ENCODE results near the gene FHIP1B. TPM values are rescaled to one million over a fixed set of nuclear protein-coding genes. Genes with fewer than 3 reads are reported as not detected.
"Not testable (repeated sequence)": the region's sequence is repeated elsewhere in the genome, so short reads cannot be mapped to it uniquely, and the experiment has no call there.

Gene FHIP1B
- total RNA-seq, 1 donor from 2014 or later, result 12.2 TPM

DNA sequence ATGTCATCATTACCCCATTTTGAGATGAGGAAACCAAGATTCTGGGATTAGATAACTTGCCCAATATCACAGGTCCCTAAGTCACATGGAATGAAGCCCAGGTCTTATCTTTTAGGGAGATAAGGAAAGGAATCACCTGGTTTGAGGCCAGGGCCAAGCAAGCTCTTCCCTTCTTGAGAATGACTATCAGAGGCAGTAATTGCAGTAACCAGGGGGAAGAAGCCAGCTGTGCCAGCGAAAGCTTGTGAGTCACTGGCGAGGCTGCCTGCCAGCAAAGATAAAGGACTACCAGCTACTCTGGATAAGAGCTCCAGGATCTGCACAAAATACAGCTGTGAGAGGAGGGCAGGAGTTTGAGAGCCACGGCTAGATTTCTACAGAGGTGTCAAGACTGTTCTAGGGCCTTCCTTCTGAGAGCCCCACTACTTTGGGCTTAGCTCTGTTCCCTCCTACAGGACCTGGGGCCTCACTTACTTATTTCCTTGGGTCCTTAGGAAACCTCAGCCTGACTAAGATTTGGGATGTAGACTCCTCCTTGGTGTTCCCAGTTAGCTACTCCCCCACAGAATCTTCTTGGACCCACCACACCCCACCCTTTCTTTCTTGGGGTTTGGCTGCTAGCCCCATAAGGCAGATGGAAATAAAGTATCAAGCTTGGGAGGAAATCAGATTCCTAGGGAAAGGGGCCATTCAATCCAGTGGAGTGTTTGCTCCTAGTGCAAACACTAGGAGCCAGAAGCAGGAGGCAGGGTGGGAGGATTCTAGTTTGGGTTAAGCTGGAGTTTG, 15.5 kb upstream of the FHIP1B start:
- H3K4me3 ChIP-seq, result no peak overlapping the region
- intact Hi-C loops (cut with micrococcal nuclease), result loop anchor here (10.0 kb wide), 2 partner anchors 55 to 105 kb away; no protein-coding TSS in a partner anchor
- no peaks in the 10 kb centered on the region for H3K9me3 ChIP-seq (replicated peaks)
- no peaks in the 10 kb centered on the region for H3K36me3 ChIP-seq
- TF ChIP-seq, protein P1, sequence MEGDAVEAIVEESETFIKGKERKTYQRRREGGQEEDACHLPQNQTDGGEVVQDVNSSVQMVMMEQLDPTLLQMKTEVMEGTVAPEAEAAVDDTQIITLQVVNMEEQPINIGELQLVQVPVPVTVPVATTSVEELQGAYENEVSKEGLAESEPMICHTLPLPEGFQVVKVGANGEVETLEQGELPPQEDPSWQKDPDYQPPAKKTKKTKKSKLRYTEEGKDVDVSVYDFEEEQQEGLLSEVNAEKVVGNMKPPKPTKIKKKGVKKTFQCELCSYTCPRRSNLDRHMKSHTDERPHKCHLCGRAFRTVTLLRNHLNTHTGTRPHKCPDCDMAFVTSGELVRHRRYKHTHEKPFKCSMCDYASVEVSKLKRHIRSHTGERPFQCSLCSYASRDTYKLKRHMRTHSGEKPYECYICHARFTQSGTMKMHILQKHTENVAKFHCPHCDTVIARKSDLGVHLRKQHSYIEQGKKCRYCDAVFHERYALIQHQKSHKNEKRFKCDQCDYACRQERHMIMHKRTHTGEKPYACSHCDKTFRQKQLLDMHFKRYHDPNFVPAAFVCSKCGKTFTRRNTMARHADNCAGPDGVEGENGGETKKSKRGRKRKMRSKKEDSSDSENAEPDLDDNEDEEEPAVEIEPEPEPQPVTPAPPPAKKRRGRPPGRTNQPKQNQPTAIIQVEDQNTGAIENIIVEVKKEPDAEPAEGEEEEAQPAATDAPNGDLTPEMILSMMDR (IDR thresholded peaks at IDR 0.05; ENCODE audit: borderline replicate concordance), result no peak
- peak overlapping the region; percentile 21 for H3K27ac ChIP-seq (replicated peaks)
- peaks cover 15% of the 10 kb centered on the region for H3K4me1 ChIP-seq
- peak; percentile 69 for DNase-seq
- no peaks in the 10 kb centered on the region for H3K27me3 ChIP-seq (ENCODE audit: low read depth)

DNA sequence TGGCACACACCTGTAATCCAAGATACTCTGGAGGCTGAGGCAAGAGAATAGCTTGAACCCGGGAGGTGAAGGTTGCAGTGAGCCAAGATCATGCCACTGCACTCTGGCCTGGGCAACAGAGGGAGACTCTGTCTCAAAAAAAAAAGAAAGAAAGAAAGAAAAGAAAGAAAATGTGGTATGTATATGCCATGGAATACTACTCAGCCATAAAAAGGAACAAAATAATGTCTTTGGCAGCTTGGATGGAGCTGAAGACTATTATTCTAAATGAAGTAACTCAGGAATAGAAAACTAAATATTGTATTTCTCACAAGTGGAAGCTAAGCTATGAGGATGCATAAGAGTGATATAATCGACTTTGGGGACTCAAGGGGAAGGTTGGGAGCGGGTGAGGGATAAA, 14.5 kb upstream of the FHIP1B start:
- H3K4me1 ChIP-seq, result peaks cover 15% of the 10 kb centered on the region
- H3K27ac ChIP-seq (replicated peaks); H3K36me3 ChIP-seq; H3K27me3 ChIP-seq (ENCODE audit: low read depth); H3K9me3 ChIP-seq (replicated peaks); DNase-seq; intact Hi-C loops (cut with micrococcal nuclease); H3K4me3 ChIP-seq: not testable (repeated sequence)

- H3K36me3 ChIP-seq, result no peaks in the 10 kb centered on the region
- intact Hi-C loops (cut with micrococcal nuclease), result no loop called here
- H3K4me1 ChIP-seq, result peaks cover 15% of the 10 kb centered on the region
- no peak for DNase-seq
- H3K27ac ChIP-seq (replicated peaks), result no peak overlapping the region
- TF ChIP-seq, protein P1 (IDR thresholded peaks at IDR 0.05; ENCODE audit: borderline replicate concordance), result no peak
- no peak overlapping the region for H3K4me3 ChIP-seq
- H3K9me3 ChIP-seq (replicated peaks), result no peaks in the 10 kb centered on the region
- no peaks in the 10 kb centered on the region for H3K27me3 ChIP-seq (ENCODE audit: low read depth)
Measured at GRCh38 chr11:6248248-6248647, 13.8 kb upstream of the FHIP1B start.

DNA sequence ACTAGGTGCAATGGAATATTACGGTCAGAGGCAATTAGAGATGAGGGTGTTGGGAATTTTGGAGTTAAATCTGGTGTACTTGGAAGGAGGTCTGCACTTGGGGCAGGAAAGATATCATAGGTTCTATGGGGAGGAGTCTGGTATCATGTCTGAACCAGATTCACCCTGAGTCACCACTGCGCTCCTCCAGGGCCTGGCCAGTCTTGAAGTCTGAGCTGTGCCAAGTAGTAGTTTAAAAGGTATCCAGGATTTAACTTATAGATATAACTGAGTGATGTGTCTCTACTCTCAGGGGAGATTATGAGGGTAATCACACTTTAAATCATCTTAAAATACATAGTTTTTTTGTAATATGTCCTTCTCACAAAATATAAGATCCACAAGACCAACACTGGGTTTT, 11.1 kb upstream of the FHIP1B start:
- no peaks in the 10 kb centered on the region for H3K9me3 ChIP-seq (replicated peaks)
- peaks cover 8% of the 10 kb centered on the region for H3K4me1 ChIP-seq
- DNase-seq, result no peak
- H3K36me3 ChIP-seq, result no peaks in the 10 kb centered on the region
- intact Hi-C loops (cut with micrococcal nuclease), result no loop called here
- no peak overlapping the region for H3K27ac ChIP-seq (replicated peaks)
- H3K27me3 ChIP-seq (ENCODE audit: low read depth), result no peaks in the 10 kb centered on the region
- H3K4me3 ChIP-seq, result no peak overlapping the region
- TF ChIP-seq, protein P1 (IDR thresholded peaks at IDR 0.05; ENCODE audit: borderline replicate concordance), result no peak

- Histone ChIP-seq H3K9me3 (replicated peaks) (no peaks in the 10 kb centered on the region), H3K27ac (replicated peaks) (no peak overlapping the region), H3K4me1 (no peaks in the 10 kb centered on the region), H3K36me3 (no peaks in the 10 kb centered on the region), H3K27me3 (ENCODE audit: low read depth) (no peaks in the 10 kb centered on the region), H3K4me3 (no peak overlapping the region)
- TF ChIP-seq, protein P1 (IDR thresholded peaks at IDR 0.05; ENCODE audit: borderline replicate concordance), result no peak
- DNase-seq, result no peak
- intact Hi-C loops (cut with micrococcal nuclease), result no loop called here
Measured at GRCh38 chr11:6241316-6241715, 6.9 kb upstream of the FHIP1B start.

- intact Hi-C loops (cut with micrococcal nuclease), result no loop called here
- Histone ChIP-seq H3K9me3 (replicated peaks) (no peaks in the 10 kb centered on the region), H3K27me3 (ENCODE audit: low read depth) (no peaks in the 10 kb centered on the region), H3K4me3 (no peak overlapping the region), H3K27ac (replicated peaks) (no peak overlapping the region), H3K36me3 (no peaks in the 10 kb centered on the region), H3K4me1 (no peaks in the 10 kb centered on the region)
- no peak for DNase-seq
- TF ChIP-seq, protein P1 (IDR thresholded peaks at IDR 0.05; ENCODE audit: borderline replicate concordance), result no peak
Measured at GRCh38 chr11:6240781-6241180, 6.3 kb upstream of the FHIP1B start.

Data from left ventricle myocardium inferior (tissue), 1 donor.